Measurements from ENCODE around the gene ATP5MG.

Gene ATP5MG

GRCh38 chr11:118436639-118437207, 35.3 kb downstream of the ATP5MG start:
- TF ChIP-seq ZBTB7A (IDR thresholded peaks at IDR 0.05; ENCODE audit: low read depth) (peak; percentile 71; the same call in 1 of the 2 replicates), NFIC (IDR thresholded peaks at IDR 0.05) (no peak)

GRCh38 chr11:118437208-118438125, 36.1 kb downstream of the ATP5MG start:
- no peak for TF ChIP-seq ZBTB7A (IDR thresholded peaks at IDR 0.05; ENCODE audit: low read depth)

- no peak for TF ChIP-seq RAD21 (IDR thresholded peaks at IDR 0.05; ENCODE audit: low read depth)
- no peak for TF ChIP-seq TCF12 (IDR thresholded peaks at IDR 0.05; ENCODE audit: low read depth)
- no peak for TF ChIP-seq USF1 (IDR thresholded peaks at IDR 0.05)
- no peak for TF ChIP-seq ZBTB7A (IDR thresholded peaks at IDR 0.05; ENCODE audit: low read depth)
Observed at GRCh38 chr11:118438314-118438931, 37.0 kb downstream of the ATP5MG start.

GRCh38 chr11:118439646-118440045, 38.2 kb downstream of the ATP5MG start:
- TF ChIP-seq EGR1 (IDR thresholded peaks at IDR 0.05) (no peak), NFIC (IDR thresholded peaks at IDR 0.05) (no peak), YY1 (IDR thresholded peaks at IDR 0.05; ENCODE audit: low read depth) (no peak), REST (IDR thresholded peaks at IDR 0.05; ENCODE audit: low read depth) (no peak), EP300 (IDR thresholded peaks at IDR 0.05; ENCODE audit: borderline replicate concordance) (no peak), TAF1 (IDR thresholded peaks at IDR 0.05; ENCODE audit: low read depth) (no peak)

GRCh38 chr11:118441770-118442275, 40.4 kb downstream of the ATP5MG start:
- no peak for TF ChIP-seq ZBTB7A (IDR thresholded peaks at IDR 0.05; ENCODE audit: low read depth)
- no peak for TF ChIP-seq EP300 (IDR thresholded peaks at IDR 0.05; ENCODE audit: borderline replicate concordance)
- no peak for TF ChIP-seq CREB1 (IDR thresholded peaks at IDR 0.05; ENCODE audit: low read depth)
- TF ChIP-seq FOXM1 (IDR thresholded peaks at IDR 0.05; ENCODE audit: borderline replicate concordance, low read depth) = no peak
- no peak for TF ChIP-seq REST (IDR thresholded peaks at IDR 0.05; ENCODE audit: low read depth)
- TF ChIP-seq EGR1 (IDR thresholded peaks at IDR 0.05) = no peak
- TF ChIP-seq USF1 (IDR thresholded peaks at IDR 0.05) = no peak

GRCh38 chr11:118442301-118442700, 40.9 kb downstream of the ATP5MG start:
- TF ChIP-seq FOXM1 (IDR thresholded peaks at IDR 0.05; ENCODE audit: borderline replicate concordance, low read depth) (no peak), YY1 (IDR thresholded peaks at IDR 0.05; ENCODE audit: low read depth) (no peak), CEBPB (IDR thresholded peaks at IDR 0.05) (no peak), TEAD4 (IDR thresholded peaks at IDR 0.05) (no peak), NFIC (IDR thresholded peaks at IDR 0.05) (no peak), TAF1 (IDR thresholded peaks at IDR 0.05; ENCODE audit: low read depth) (no peak), REST (IDR thresholded peaks at IDR 0.05; ENCODE audit: low read depth) (no peak), EP300 (IDR thresholded peaks at IDR 0.05; ENCODE audit: borderline replicate concordance) (no peak), CREB1 (IDR thresholded peaks at IDR 0.05; ENCODE audit: low read depth) (no peak), MAX (IDR thresholded peaks at IDR 0.05) (no peak), EGR1 (IDR thresholded peaks at IDR 0.05) (no peak), USF1 (IDR thresholded peaks at IDR 0.05) (no peak), RAD21 (IDR thresholded peaks at IDR 0.05; ENCODE audit: low read depth) (no peak), ZBTB7A (IDR thresholded peaks at IDR 0.05; ENCODE audit: low read depth) (no peak), TCF12 (IDR thresholded peaks at IDR 0.05; ENCODE audit: low read depth) (no peak)
